GM12892 (cell line): ENCODE results near the gene BCORL1.

Experiments used
- DNase-seq: peaks from one replicate; pipeline ENCODE4 v3.0.0; 2011; ENCODE audit not compliant: insufficient read length
- FAIRE-seq: peaks from 2 replicates; lab custom pipeline; 2011; peaks lifted over from hg19 to GRCh38; lab: Jason Lieb, UNC
- TAF1 ChIP-seq: IDR thresholded peaks from 2 replicates; pipeline ENCODE4 v1.6.1; 2011; ENCODE audit warnings: low read depth, mild to moderate bottlenecking, control low read depth, low read length, borderline replicate concordance

BCORL1 gene

GRCh38 chrX:130106071-130106470 is 123.6 kb downstream of the BCORL1 start:
- DNase-seq: no peak
- no peak for FAIRE-seq
- TF ChIP-seq TAF1: no peak
